Measurements from ENCODE around the gene MARCHF10.
A peak's percentile ranks its signal among the peaks of the same experiment; 100 is the strongest.

DNA sequence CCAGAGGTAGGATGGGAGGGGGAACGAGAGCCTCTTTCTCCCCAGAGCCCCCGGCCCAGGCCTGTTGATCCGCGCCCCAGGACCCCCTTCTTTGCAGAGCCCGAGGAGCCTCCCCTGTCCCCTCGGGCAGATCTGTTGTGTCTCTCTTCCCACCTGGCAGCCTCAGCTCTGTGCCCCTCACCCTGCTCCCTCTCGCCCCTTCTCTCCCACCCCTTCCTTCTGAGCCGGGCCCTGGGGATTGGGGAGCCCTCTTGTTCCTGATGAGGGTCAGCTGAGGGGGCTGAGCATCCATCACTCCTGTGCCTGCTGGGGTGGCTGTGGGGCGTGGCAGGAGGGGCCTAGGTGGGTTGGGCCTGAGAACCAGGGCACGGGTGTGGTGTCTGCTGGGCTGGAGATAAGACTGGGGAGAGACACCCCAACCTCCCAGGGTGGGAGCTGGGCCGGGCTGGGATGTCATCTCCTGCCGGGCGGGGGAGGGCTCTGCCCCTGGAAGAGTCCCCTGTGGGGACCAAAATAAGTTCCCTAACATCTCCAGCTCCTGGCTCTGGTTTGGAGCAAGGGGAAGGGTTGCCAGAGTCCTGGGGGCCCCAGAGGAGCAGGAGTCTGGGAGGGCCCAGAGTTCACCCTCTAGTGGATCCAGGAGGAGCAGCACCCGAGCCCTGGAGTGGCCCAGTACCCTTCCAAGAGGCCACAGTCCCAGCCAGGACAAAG is 115.2 kb downstream of the MARCHF10 start:
- no peak for TF ChIP-seq EZH2 (IDR thresholded peaks at IDR 0.05; ENCODE audit: low read length, unreplicated experiment)
- TF ChIP-seq, protein P1, sequence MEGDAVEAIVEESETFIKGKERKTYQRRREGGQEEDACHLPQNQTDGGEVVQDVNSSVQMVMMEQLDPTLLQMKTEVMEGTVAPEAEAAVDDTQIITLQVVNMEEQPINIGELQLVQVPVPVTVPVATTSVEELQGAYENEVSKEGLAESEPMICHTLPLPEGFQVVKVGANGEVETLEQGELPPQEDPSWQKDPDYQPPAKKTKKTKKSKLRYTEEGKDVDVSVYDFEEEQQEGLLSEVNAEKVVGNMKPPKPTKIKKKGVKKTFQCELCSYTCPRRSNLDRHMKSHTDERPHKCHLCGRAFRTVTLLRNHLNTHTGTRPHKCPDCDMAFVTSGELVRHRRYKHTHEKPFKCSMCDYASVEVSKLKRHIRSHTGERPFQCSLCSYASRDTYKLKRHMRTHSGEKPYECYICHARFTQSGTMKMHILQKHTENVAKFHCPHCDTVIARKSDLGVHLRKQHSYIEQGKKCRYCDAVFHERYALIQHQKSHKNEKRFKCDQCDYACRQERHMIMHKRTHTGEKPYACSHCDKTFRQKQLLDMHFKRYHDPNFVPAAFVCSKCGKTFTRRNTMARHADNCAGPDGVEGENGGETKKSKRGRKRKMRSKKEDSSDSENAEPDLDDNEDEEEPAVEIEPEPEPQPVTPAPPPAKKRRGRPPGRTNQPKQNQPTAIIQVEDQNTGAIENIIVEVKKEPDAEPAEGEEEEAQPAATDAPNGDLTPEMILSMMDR (conservative IDR thresholded peaks at IDR 0.05; ENCODE audit: low read depth, low read length) = peak; percentile 72

Measured in PC-3 (cell line).